Stimulated activated CD4-positive, alpha-beta T cell treated with anti-CD3 and anti-CD28 coated beads, Interleukin-15, amount 100 ng/mL, for 24 hours (primary cell): ENCODE measurements around the gene LYL1.
A peak's percentile ranks its signal among the peaks of the same experiment; 100 is the strongest.

Experiments used
- DNase-seq: peaks from one replicate; pipeline ENCODE4 v3.0.0-alpha.2; 2020

The LYL1 gene

DNA sequence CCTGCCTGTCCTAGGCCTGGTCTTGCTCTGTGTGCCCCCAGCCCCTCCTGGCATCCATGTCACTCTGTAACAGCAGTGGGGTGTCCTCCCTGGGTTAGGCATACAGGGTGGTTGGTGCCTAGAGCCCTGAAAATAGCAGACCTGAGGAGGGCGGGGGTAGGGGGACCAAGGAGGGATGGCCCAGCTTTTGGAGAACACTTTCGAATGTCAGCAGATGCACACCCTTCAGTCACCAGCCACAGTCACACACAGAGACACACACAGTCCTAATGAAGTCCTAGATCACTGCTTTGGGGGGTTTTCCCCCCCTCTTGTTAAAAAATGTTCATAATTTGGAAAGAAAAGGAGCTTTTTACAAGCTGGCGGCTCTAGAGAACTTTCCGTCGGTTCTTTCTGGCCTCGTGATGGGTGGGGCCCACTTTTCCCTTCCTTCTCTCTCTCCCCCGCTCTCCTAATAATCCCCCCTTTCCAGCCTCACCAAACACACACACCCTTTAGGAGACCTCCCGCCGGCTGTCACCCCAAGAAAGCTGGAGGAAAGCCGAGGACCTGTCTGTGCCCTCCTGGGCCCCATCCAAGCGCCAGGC, 47.9 kb downstream of the LYL1 start:
- DNase-seq: no peak

DNA sequence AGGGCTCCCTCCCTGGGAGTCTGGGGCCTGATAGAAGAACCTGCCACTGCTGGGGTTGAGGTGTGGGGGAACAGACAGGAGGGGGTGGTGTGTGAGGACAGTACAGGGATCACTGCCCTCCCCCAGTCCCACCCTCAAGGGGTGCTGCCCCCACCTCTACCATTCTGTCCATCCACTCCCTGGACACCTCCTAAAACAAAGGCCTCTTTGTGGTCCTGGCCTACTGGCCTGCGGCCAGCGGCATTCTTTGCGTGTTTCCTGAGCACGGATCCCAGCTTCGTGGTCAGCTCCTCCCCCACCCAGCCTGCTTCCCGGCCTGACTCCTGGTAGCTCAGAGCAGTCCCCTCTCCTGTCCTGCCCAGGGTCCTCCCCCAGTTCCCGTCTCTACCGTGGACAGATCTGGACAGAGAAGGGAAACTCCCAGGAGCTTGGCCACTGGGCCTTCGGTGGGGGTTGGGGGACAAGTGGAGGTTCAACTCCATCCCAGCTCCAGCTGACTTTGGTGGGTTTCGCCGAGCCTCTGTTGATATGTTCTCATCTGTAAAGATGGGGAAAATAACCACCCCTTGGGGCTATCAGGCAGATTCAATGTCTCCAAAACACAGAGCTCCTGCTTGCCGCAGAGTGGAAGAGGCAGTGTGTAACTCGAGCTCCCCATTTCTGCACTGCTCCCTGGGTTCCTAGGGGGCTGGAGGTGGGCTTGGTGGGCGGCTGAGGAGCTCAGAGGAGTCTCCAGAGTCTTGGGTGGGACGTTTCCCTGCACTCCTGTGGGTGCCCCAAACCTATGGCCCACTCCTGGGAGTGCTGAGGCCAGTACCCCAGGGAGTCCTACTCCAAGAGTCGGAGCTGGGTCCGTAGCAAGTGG, 48.7 kb downstream of the LYL1 start:
- DNase-seq: no peak

DNA sequence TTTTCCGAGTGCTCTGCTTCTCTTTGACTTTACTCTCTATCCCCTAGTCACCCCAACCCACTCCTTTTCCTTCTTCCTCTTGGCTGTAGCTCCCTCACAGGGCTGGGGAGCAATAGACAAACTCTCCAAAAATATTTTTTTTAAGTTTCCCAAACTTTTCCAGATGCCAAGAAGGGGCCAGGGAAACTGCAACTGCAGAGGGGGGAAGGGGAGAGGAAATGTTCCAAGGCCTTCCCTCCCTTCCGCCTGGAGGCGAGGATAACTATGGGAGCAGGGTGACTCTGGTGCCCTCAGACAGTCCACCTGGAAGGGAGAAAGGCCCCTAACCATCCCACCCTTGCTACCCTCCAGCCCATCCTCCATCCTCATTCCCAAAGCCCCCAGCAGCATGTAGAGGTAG, 49.4 kb downstream of the LYL1 start:
- no peak for DNase-seq

DNA sequence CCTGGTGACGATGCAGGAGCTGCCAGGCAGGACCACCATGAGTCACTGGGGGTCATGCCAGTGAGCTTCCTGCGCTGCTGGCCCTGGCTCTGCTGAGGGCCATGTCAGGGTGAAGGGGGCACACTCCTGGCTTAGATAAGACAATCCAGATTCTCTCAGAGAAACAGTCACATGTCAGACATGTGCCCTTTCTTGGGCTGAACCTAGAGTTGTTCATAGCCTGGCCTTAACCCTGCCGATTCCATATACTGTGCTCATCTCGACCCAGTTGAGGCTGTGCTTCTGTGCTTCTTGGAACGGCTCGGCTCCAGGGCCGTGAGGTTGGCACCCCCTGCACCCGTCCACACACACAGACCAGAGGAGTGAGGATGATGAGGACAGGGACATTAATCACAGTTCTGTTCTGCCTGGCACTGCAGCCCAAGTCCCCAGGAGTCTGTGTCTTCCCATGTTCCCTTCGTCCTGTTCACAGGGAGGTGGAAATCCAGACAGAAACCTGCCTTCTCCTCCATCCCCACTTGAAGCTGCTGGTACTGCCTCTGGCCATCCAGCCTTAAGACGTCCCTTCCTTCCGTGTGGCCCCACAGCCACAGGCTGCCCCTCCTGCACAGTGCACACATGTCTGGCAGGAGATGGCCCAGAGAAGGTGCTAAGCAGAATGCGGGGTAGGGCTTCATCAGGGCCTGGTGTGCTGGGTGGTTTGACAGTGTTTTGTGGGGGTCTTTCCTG, 50.0 kb downstream of the LYL1 start:
- no peak for DNase-seq

DNA sequence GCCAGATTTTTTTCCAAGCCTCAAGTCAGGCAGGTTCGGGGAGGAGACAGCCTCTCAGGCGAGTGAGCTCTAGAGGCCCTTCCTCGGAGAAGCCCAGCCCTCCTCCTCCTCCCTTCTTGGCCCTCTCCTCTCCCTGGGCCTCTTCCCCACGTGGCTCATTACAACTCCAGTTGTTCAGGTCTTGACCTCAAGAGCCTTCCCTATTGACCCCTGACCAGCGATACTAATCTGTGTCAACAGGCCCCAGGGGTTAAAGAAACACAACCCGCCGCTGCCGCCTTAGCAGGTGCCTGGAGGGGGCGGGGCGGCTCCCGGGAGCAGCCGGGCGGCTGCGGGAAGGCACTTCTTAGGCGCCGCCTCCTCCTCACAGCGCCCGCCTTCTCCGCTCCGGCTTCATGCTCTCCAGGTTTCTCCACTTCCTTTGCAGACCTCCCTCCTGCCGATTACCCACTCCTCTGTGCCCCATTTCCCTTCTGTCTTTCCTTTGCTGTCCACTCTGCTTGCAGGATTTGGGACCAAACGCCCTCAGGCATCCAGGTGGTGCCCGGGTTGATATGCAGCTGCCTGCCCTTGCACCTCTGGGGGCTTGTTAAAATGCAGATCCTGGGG, 51.0 kb downstream of the LYL1 start:
- DNase-seq: peak; percentile 65

DNA sequence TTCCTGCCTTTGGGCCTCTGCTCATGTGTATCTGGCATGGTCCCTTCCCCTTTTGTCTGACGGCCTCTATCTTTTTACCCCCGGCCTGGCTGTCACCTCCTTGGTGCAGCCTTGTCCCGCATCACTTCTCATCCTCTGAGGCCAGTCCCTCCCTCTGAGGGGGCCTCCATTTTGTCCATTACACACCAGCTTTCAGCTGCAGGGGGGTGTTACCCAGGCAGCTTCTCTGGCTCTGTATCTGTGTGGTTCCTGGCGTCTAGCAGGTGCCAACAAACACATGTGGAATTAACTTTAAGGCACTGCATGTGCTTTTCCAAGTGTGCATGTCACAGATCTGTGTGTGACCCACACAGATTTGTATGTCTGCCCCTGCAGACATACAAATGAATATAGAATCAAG, 52.4 kb downstream of the LYL1 start:
- no peak for DNase-seq
